Measurements from ENCODE around the gene TRIM59.

DNA sequence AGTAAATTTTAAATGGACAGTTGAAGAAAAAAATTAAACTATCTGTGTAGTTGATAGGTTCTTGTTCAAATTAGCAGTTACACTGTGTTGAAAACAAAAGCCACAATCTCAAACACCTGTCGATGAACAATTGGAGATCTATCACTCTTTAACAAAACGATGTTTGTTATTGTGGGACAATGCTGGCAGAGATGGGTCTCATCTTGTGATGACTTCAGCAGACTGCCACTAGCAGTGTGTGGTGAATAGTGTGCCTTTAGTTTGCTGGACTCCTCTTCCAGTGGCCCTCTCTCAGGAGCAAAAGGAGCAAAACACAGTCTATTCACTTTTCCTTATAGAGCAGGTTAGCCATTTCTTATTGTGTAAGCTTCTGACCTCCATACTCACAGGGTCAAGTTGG is 14.7 kb upstream of the TRIM59 start:
- no peak for TF ChIP-seq POLR2A (IDR thresholded peaks at IDR 0.05)
- TF ChIP-seq, protein P1, sequence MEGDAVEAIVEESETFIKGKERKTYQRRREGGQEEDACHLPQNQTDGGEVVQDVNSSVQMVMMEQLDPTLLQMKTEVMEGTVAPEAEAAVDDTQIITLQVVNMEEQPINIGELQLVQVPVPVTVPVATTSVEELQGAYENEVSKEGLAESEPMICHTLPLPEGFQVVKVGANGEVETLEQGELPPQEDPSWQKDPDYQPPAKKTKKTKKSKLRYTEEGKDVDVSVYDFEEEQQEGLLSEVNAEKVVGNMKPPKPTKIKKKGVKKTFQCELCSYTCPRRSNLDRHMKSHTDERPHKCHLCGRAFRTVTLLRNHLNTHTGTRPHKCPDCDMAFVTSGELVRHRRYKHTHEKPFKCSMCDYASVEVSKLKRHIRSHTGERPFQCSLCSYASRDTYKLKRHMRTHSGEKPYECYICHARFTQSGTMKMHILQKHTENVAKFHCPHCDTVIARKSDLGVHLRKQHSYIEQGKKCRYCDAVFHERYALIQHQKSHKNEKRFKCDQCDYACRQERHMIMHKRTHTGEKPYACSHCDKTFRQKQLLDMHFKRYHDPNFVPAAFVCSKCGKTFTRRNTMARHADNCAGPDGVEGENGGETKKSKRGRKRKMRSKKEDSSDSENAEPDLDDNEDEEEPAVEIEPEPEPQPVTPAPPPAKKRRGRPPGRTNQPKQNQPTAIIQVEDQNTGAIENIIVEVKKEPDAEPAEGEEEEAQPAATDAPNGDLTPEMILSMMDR (IDR thresholded peaks at IDR 0.05): no peak
